HepG2 (cell line): ENCODE results near the gene SEMA7A. TPM values are rescaled to one million over a fixed set of nuclear protein-coding genes. Genes with fewer than 3 reads are reported as not detected.

Experiments used
- BRD4 ChIP-seq: sonication (generic); formaldehyde crosslinking; IDR thresholded peaks from 2 replicates; pipeline ENCODE4 v1.4.0; 2020; ENCODE audit warnings: missing genetic modification reagents
- CCAR2 ChIP-seq: fragments of 200-400 bp; formaldehyde crosslinking; optimal IDR thresholded peaks from 2 replicates; pipeline ENCODE3; 2018; ENCODE audit warnings: low read depth, mild to moderate bottlenecking, low read length, moderate library complexity
- CENPBD1 ChIP-seq: sonication (generic); formaldehyde crosslinking; IDR thresholded peaks from 2 replicates; pipeline ENCODE4 v1.8.0; 2022; ENCODE audit warnings: missing genetic modification reagents, low read depth, mild to moderate bottlenecking, borderline replicate concordance
- ETV6 ChIP-seq: sonication (generic); formaldehyde crosslinking; conservative IDR thresholded peaks from 2 replicates; pipeline ENCODE4 v1.4.0; 2020; ENCODE audit warnings: missing genetic modification reagents
- JUN ChIP-seq: sonication (generic); formaldehyde crosslinking; IDR thresholded peaks from 2 replicates; pipeline ENCODE4 v1.4.0; 2020; ENCODE audit warnings: mild to moderate bottlenecking, missing genetic modification reagents
- MXD3 ChIP-seq: IDR thresholded peaks from 2 replicates; pipeline ENCODE4 v1.6.1; 2016; ENCODE audit warnings: mild to moderate bottlenecking, missing biosample characterization, missing genetic modification reagents
- MYPOP ChIP-seq: sonication (generic); formaldehyde crosslinking; IDR thresholded peaks from 2 replicates; pipeline ENCODE4 v1.8.1; 2023; ENCODE audit warnings: mild to moderate bottlenecking, moderate library complexity, missing genetic modification reagents
- NAIF1 ChIP-seq: sonication (generic); formaldehyde crosslinking; IDR thresholded peaks from 2 replicates; pipeline ENCODE4 v1.5.0; 2020; ENCODE audit warnings: mild to moderate bottlenecking, missing genetic modification reagents, borderline replicate concordance
- NFKB2 ChIP-seq: sonication (generic); formaldehyde crosslinking; IDR thresholded peaks from 2 replicates; pipeline ENCODE4 v1.4.0; 2020; ENCODE audit warnings: missing genetic modification reagents, borderline replicate concordance
- NR2F2 ChIP-seq: IDR thresholded peaks from 2 replicates; pipeline ENCODE4 v1.6.1; 2012; ENCODE audit warnings: low read depth, inconsistent platforms, borderline replicate concordance
- POLR2AphosphoS5 ChIP-seq: IDR thresholded peaks from 2 replicates; pipeline ENCODE4 v1.6.1; 2012; ENCODE audit warnings: low read depth, low read length
- RBFOX2 ChIP-seq: fragments of 200-400 bp; formaldehyde crosslinking; IDR thresholded peaks from 2 replicates; pipeline ENCODE4 v1.6.1; 2017; ENCODE audit warnings: low read depth, mild to moderate bottlenecking, low read length
- RFXAP ChIP-seq: sonication (generic); formaldehyde crosslinking; IDR thresholded peaks from 2 replicates; pipeline ENCODE4 v1.4.0; 2020; ENCODE audit warnings: missing genetic modification reagents, borderline replicate concordance
- SNAPC2 ChIP-seq: sonication (generic); formaldehyde crosslinking; IDR thresholded peaks from 2 replicates; pipeline ENCODE4 v1.8.1; 2022; ENCODE audit warnings: mild to moderate bottlenecking, missing genetic modification reagents
- XBP1 ChIP-seq: sonication (generic); formaldehyde crosslinking; IDR thresholded peaks from 2 replicates; pipeline ENCODE4 v1.5.0; 2020; ENCODE audit warnings: missing genetic modification reagents
- ZMYM2 ChIP-seq: sonication (generic); formaldehyde crosslinking; IDR thresholded peaks from 2 replicates; pipeline ENCODE4 v1.8.0; 2022; ENCODE audit warnings: mild to moderate bottlenecking, missing genetic modification reagents
- ZNF230 ChIP-seq: sonication (generic); formaldehyde crosslinking; IDR thresholded peaks from 2 replicates; pipeline ENCODE4 v1.4.0; 2020; ENCODE audit warnings: mild to moderate bottlenecking, missing genetic modification reagents
- ZNF263 ChIP-seq: sonication (generic); formaldehyde crosslinking; IDR thresholded peaks from 2 replicates; pipeline ENCODE4 v1.4.0; 2020; ENCODE audit warnings: missing genetic modification reagents
- ZNF362 ChIP-seq: sonication (generic); formaldehyde crosslinking; IDR thresholded peaks from 2 replicates; pipeline ENCODE4 v1.4.0; 2020; ENCODE audit warnings: missing genetic modification reagents, mild to moderate bottlenecking, borderline replicate concordance
- ZNF460 ChIP-seq: sonication (generic); formaldehyde crosslinking; IDR thresholded peaks from 2 replicates; pipeline ENCODE4 v1.5.1; 2020; ENCODE audit warnings: missing genetic modification reagents, mild to moderate bottlenecking, borderline replicate concordance
- ZNF510 ChIP-seq: sonication (generic); formaldehyde crosslinking; IDR thresholded peaks from 2 replicates; pipeline ENCODE4 v1.4.0; 2020; ENCODE audit warnings: low read depth, mild to moderate bottlenecking, missing genetic modification reagents
- ZNF574 ChIP-seq: sonication (generic); formaldehyde crosslinking; IDR thresholded peaks from 2 replicates; pipeline ENCODE4 v1.4.0; 2020; ENCODE audit warnings: missing genetic modification reagents
- ZNF720 ChIP-seq: sonication (generic); formaldehyde crosslinking; IDR thresholded peaks from 2 replicates; pipeline ENCODE4 v1.4.0; 2020; ENCODE audit warnings: missing genetic modification reagents
- ZNF850 ChIP-seq: sonication (generic); formaldehyde crosslinking; conservative IDR thresholded peaks from 2 replicates; pipeline ENCODE4 v1.9.0; 2021; ENCODE audit warnings: mild to moderate bottlenecking, missing genetic modification reagents
- polyA plus RNA-seq, 8 experiments: library from polyadenylated mRNA; depleted of rRNA in 3 of 8; stranded (reverse) in 7 of 8; unstranded in 1 of 8; fragments of >200 nt; fragmentation: Illumina TruSeq in 4 of 8; extraction: Trizol in 4 of 8; gene quantifications; 2 replicates each; pipeline versions ENCODE4 v1.2.1 to v1.2.3, GENCODE V29; 2011 to 2016; ENCODE audit warnings: low read depth in 4 of 8, missing spikeins in 1 of 8, mixed read lengths in 1 of 8; ENCODE audit not compliant: insufficient read depth in 1 of 8
- total RNA-seq, 5 experiments: library from RNA; depleted of rRNA; stranded (reverse); fragments of >200 nt; fragmentation: Illumina TruSeq; extraction: Trizol; gene quantifications; 2 replicates each; pipeline ENCODE4 v1.2.3, GENCODE V29; 2016; ENCODE audit warnings: low read depth in 1 of 5

Gene SEMA7A
- total and polyA plus RNA-seq, 2 of the 13 experiments (the other 11 are each of a cell fraction or from before 2014, with no cell fraction given) = 9.0 to 15.8 TPM

GRCh38 chr15:74365598-74366445 lies 67.9 kb downstream of the SEMA7A start (continued):
- TF ChIP-seq ZNF574 (peak; percentile 65; the same call in 1 of the 2 replicates), ZNF362 (CRISPR knock-in tag) (peak; percentile 81), XBP1 (no peak), POLR2AphosphoS5 (no peak), ZNF460 (CRISPR knock-in tag) (no peak), MXD3 (CRISPR knock-in tag) (no peak), RFXAP (CRISPR knock-in tag) (no peak), NR2F2 (no peak), ZNF850 (CRISPR knock-in tag) (no peak), RBFOX2 (peak; percentile 83), ZMYM2 (0 out of 2 replicates have a peak, but pooled peaks have one; percentile 19), ZNF720 (no peak), NAIF1 (CRISPR knock-in tag) (peak; percentile 82), NFKB2 (CRISPR knock-in tag) (0 out of 2 replicates have a peak, but pooled peaks have one; percentile 26), ZNF263 (CRISPR knock-in tag) (no peak), MYPOP (CRISPR knock-in tag) (peak; percentile 99), BRD4 (CRISPR knock-in tag) (no peak; the same call in 1 of the 2 replicates), JUN (no peak), ETV6 (peak; percentile 60), ZNF230 (peak; percentile 30; the same call in 1 of the 2 replicates), ZNF510 (CRISPR knock-in tag) (no peak), CENPBD1 (no peak), CCAR2 (no peak), SNAPC2 (CRISPR knock-in tag) (peak; percentile 83; the same call in 1 of the 2 replicates)
